Stimulated activated CD4-positive, alpha-beta T cell treated with anti-CD3 and anti-CD28 coated beads, Interleukin-15, amount 100 ng/mL, for 48 hours (primary cell): ENCODE measurements around the gene AKT1.
A peak's percentile ranks its signal among the peaks of the same experiment; 100 is the strongest.

Experiments
- DNase-seq, 2 donors: peaks; one replicate each; pipeline ENCODE4 v3.0.0-alpha.2; 2020; ENCODE audit warnings: low read depth in 2 of 2

The AKT1 gene

DNA sequence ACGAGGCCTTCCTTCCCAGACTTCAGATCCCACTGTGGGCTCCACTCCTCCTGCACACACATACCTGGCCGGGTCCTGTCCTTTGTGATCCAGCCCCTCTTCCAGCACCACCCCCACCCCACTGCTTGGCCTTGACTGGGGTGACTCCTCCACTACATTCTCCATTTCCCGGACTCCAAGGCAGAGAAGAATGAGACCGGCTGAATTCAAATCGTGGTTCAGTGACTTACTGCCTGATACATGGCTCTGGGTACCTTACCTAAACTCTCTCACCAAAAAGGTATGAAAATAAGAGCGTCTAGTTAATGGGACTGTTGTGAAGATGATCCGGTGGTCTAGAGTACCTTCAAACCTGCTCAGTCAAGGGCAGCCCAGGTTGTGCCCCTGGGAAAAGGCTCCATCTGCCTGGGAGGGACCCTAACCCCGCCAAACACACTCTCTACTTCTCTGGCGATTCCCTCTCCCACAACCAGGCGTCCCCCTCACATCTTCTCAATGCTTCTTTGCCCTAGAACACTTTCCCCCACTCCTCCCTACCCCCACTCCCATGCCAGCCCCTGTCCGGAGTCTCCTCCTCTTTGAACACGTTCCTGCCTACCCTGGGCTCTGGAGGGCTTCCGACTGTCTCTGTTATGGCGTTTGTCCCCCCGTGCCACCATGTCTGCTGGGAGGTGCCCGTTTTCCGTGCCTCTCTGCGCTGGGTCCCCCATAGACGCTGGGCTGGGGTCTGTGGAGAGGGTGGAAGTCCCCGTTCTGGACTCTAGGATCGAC, 3.9 kb upstream of the AKT1 start:
- DNase-seq = no peak

DNA sequence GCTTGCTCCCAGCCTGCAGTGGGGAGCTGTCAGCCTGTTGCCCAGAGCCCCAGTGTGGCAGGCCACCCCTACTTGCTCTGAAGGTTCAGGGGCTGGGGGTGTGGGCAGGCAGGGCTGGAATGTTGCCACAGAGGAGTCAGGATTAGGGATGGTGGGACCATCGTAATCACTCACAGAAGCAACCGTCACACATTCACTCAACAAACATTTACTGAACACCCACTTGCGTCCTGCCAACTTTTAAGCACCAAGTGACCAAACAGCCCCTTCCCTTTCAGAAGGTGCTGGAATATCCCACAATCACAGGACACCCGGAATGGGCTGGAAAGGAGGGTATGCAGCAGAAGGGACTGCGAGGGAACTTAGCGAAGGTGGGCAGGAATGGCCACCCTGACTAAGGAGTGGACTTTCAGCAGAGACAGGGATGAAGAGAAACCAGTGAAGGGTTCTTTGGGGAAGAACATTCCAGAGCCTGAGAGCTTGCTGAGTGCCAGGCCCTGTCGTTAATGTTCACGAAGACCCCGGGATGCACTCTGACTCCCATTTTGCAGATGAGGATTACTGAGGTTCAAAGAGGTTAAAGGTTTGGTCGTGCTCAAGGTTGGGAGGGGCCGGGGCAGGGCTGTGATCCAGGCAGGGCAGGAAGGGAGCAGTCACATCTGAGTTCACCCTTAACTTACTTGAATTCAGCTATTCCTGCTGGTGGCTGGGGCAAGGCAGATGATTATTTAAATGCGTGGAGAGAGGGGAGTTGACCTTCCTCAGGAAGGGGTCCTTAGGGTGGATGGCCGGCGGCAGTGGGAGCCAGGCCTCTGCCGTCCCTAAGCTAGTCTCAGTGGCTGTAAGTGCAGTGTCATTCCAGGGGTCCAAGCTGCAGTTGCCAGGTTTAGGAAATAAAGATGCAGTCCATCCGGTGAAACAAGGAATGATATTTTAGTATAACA, 3.0 kb upstream of the AKT1 start:
- DNase-seq = no peak

- no peak for DNase-seq
These were observed 1.8 kb upstream of the AKT1 start for GRCh38 chr14:104797115-104798044.

DNA sequence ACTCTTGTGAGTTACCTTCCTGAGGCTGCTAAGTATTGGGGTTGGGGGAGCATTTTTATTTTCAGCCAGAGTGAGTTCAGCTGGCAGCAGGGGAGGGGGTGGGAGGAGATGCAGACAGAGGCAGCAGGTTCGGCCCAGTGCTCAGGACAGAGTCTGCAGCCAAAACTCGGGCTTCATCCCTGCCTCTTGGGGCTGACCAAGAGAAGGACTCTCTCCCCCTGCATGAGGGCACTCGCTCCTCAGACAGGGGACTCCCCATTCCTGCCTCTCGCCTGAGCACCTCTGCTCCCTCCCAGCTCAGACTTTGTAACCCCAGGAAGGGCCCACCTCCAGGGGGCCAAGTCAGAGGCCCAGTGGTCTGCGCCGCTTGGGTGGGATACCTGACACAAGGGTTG, 1.1 kb upstream of the AKT1 start:
- DNase-seq = no peak

DNA sequence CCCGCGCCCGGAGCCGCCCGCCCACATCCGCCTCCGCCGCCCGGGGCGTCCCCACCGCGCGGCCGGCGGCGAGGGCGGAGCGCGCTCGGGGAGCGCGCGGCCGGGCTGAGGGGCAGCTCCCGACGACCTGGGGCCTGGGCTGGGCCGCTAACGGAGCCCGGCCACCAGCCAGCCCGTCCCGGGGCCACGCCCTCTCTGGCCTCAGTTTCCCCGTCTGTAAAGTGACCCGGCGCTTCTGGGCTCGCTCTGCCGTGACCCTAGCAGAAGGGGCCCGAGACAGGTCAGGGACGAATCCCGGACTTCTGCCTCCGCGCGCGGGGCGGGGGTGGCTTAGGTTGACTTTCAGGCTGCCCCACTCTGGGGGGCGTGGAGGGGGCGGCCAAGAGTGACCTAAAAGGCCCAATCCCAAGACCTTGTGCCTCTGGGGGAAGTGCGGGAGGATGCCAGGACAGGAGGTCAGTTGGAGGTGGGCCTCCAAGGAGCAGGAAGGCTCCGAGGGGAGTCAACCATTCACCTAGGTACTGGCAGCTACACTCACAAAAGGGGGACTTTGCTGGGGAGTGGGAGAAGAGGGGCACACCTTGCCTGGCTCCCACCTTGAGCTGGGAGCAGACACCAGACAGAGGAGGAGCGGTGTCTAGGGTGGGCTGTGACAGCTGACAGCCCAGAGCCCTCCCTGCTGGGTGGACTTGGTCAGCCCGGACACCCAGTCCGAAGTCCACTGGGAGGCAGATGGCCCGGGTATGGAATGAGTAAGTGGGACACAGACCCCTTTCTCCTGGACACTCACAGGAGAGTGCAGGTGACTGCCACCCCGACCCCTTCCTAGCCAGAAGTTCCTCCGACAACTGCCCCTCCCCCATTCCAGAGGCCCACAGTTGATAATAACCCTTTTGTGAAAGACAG, 486 bp upstream of the AKT1 start:
- peak in 1 of 2 donors; percentile 33 for DNase-seq

DNA sequence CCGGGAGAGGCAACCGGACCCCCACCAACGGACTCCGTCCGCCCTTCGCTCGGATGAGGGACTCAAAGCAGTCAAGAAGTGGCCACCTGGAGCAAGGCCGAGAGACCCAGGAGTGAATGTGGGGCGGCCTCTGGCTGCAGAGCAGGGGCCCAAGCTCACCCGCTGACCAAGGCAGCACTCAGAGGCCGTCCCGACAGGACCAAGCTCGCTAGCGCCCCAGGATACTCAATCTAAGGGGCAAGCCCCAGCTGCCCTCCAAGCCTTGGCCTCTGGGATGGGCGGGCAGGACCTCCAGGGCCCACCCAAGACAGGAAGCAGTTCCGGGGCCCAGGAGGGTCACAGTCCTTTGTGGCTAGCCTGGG, 936 bp downstream of the AKT1 start:
- no peak for DNase-seq

GRCh38 chr14:104794099-104794498, 1.4 kb downstream of the AKT1 start:
- DNase-seq = peak in 1 of 2 donors; percentile 35

DNA sequence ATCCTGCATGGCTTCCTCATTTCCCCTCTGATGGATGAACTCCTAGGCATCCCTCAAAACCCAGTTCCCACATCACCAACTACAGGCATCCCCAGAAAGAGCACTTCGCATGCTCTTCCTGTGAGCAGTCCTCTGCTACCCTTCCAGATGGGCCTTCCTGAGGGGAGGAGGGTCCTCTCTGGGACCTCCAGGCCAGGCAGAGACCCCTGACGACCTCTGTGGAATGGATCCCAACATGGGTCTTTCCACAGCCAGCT, 1.9 kb downstream of the AKT1 start:
- no peak for DNase-seq

- no peak for DNase-seq
These were observed 2.4 kb downstream of the AKT1 start for GRCh38 chr14:104792945-104793702.

GRCh38 chr14:104792101-104792884, 3.3 kb downstream of the AKT1 start:
- no peak for DNase-seq

DNA sequence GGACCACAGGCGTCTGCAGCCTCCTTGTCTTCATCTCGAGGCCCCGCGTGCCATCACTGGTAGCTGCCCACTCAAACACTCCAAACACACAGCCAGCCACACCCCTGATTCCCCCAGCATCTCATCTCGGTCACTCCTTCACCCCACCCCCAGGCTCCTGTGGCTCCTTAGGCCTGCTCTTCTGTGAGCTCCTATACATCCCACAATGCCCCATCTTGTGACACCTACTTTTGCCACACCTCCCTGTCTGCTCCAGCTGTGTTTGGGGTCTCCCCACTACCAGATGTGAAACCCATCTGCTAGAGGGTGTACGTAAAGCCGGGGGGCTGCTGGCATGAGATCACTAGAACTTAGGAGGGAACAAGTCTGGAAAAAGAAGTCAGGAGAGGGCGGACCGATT, 4.1 kb downstream of the AKT1 start:
- no peak for DNase-seq

DNA sequence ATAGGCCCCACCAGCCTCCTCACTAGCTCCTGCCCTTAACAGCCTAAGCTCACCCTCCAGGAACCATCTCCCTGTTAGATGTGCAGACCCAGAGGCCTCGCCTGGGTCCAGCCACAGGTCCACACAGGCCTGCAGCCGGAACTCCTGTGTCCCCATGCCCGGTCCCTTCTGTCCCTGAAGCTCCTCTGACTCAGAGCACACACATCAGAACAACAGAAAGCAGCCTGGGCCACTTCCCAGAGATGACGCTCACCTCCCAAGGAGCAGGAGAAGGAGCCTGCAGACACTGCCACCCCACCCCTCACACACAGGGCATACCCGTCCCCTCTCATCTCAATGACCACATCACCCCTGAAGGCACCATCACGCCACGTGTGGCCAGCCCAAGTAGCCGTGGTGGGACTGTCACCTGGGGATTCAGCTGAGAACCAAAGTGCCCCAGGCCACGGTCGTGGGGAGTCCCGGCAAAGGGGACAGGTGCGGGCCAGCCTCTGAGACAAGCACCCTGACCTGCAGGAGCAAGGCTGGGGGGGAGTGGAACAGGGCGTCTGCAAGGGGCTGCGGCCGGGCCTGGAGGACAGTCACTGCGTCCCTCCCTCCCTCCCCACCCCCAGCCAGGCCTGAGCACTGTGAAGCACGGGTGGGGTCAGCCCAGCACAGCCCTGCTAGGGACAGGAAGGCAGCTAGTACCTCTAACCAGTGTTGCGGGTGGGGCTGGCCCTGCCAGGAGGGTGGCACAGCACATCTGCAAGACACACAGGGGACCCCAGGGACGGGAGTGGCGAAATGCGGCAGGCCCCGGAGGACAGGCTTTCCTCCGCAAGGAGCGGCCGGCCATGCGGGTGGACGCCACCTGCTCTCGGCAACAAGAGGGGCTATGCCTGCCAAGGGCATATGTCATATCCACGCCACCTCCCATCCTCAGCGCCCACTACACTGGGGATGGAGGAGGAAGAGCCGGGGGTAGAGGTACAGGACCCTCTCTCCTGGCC, 5.5 kb downstream of the AKT1 start:
- no peak for DNase-seq

DNA sequence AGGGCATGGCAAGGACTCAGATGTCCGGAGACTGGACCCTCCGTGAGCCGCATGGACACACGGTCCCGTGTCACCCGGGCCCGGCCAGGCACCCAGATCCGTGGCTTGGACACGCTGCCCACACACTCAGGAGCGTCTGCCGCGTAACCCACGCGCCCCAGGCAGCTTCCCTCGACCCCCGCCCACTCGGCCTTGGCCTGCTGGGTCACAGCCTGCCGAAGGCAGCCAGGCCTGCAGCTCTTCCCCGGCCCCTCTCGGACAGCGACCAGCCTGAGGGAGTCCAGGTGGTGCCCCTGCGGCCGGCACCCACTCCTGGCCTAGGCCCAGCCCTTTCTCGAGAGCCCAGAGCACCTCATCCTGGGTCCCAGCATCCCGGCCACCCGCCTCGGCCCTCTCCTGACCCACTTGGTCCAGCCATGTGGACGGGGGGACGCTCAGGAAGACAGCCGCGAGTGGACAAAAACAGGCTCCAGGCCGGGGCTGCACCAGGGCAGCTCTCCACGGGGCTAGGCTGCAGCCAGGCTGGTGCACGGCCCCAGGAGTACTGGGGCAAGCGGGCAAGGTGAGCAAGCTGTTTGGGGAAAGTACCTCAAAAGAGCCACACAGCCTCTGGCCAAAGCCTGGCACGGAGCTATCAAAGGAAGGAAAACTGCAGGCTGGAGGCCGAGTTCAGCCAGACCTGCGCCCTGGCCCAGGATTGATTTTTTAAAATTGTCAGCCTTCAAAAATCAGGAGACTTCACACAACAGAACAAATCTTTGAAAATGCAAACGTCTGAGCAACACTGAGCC, 6.5 kb downstream of the AKT1 start:
- DNase-seq = no peak

DNA sequence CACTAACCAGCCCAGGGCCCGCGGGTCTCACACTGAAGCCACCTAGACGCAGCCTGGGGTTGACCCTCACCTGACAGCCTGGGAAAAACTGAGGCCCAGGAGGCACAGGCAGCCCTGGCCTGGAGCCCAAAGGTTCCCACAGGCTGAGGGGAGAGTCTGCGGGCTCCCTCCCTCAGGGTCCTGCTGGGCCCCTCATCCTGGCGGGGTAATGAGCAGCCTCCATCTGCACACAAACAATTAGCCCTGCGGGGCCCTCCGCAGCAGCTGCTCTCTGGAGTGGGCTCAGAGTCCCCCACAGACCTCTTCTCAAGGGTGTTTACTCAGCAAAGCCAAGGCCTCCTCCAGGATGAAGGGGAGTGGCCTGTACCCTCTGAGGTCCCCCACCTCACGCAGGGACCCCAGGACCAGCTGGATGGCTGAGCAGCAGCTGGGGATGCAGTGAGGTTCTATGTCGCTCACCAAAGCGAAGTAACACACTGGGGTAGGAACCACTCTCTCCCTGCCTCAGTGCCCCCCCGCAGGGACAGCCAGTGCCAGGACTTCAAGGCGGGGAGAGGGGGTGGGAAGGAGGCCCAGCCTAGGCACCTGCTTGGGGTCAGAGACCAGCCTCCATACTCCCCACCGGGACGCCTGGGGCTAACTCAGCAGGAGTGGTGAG, 7.3 kb downstream of the AKT1 start:
- DNase-seq = no peak

- DNase-seq = no peak
These were observed 7.8 kb downstream of the AKT1 start for GRCh38 chr14:104787736-104788135.

DNA sequence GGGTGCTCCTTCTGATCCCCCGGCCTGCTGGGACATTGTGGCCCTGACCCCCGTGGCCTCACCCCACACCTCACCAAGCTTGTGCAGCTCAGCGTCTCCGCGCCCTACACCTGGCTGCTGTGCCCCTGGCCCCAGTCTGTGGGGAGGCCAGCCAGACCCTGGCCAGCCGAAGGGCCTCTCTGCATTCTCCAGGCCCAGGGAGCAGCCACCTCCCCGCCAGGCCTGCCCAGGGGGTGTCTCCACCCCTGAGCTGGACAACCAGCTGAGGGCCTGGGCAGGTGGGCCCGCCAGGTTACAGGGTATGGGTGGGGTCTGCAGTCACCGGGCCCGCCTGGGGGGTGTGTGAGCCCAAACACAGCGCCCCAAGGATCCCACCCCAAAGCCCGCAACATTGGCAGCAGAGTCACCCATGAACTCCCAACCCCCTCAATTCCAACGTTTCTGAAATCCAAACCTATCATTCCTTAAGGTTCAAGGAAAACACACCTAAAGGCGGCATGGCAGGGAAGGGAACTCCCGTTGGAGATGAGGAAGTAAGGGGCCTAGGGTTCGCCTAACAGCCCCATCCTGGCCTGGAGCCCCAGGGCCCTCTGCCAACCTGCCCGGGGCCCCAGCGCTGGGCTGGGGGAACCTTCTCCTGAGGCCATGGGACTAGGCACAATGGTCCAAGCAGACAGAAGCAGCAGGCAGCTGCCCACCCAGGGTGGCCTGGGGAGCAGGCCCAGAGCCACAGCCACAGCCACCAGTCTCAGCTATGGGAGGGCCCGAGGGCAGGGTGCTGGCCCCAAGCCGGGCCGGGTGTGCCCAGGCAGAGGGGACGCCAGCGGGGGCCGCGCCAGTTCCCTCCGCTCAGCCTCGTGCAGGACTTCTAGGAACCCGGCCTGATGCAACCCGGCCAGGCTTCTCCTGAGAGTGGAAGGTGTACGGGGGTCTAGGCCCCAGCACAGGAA, 8.5 kb downstream of the AKT1 start:
- DNase-seq = no peak
